SH-SY5Y (cell line): ENCODE measurements around the gene CCDC134.

Experiments used
- GATA2 ChIP-seq: IDR thresholded peaks from 2 replicates; pipeline ENCODE4 v1.6.1; 2011; ENCODE audit warnings: mild to moderate bottlenecking, low read depth, low read length
- GATA3 ChIP-seq: IDR thresholded peaks from 2 replicates; pipeline ENCODE4 v1.6.1; 2011; ENCODE audit warnings: low read depth, mild to moderate bottlenecking, low read length, moderate library complexity

GRCh38 chr22:41818596-41818995 is 18.1 kb downstream of the CCDC134 start:
- TF ChIP-seq GATA2 (no peak), GATA3 (no peak)
